Gastroesophageal sphincter (tissue), 3 donors: Measurements from ENCODE around the gene BRIP1.

Experiments
- EP300 ChIP-seq: sonication (generic); formaldehyde crosslinking; IDR thresholded peaks from one replicate; pipeline ENCODE4 v1.6.1; 2017; ENCODE audit warnings: antibody characterized with exemption, mild to moderate bottlenecking
- POLR2AphosphoS5 ChIP-seq: sonication (generic); formaldehyde crosslinking; IDR thresholded peaks from one replicate; pipeline ENCODE4 v1.6.1; 2017; ENCODE audit warnings: antibody characterized with exemption
- TF ChIP-seq, protein P1 (sequence below), 4 experiments: fragments of 200-600 bp in 2 of 4; fragments of 450-650 bp in 2 of 4; sonication (generic) in 1 of 4; IDR thresholded peaks; one replicate each; pipeline ENCODE4 v1.5.1; 2017 to 2019; ENCODE audit warnings: antibody characterized with exemption in 4 of 4, mild to moderate bottlenecking in 2 of 4, moderate library complexity in 2 of 4

DNA sequence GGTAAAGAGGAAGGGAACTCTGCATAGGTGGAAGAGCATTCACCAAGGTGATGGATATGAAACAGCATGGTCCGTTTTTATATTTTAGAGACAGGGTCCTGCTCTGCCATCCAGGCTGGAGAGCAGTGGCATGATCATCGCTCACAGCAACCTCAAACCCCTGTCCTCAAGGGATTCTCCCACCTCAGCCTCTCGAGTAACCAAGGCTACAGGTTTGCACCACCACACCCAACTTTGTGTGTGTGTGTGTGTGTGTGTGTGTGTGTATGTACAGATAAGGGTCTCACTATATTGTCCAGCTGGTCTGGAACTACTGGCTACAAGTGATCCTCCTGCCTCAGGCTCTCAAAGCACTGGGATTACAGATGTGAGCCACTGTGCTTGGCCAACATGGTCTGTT, 194.8 kb downstream of the BRIP1 start:
- TF ChIP-seq, protein P1, sequence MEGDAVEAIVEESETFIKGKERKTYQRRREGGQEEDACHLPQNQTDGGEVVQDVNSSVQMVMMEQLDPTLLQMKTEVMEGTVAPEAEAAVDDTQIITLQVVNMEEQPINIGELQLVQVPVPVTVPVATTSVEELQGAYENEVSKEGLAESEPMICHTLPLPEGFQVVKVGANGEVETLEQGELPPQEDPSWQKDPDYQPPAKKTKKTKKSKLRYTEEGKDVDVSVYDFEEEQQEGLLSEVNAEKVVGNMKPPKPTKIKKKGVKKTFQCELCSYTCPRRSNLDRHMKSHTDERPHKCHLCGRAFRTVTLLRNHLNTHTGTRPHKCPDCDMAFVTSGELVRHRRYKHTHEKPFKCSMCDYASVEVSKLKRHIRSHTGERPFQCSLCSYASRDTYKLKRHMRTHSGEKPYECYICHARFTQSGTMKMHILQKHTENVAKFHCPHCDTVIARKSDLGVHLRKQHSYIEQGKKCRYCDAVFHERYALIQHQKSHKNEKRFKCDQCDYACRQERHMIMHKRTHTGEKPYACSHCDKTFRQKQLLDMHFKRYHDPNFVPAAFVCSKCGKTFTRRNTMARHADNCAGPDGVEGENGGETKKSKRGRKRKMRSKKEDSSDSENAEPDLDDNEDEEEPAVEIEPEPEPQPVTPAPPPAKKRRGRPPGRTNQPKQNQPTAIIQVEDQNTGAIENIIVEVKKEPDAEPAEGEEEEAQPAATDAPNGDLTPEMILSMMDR (IDR thresholded peaks at IDR 0.05) = no peak
- TF ChIP-seq POLR2AphosphoS5 (no peak), EP300 (no peak)
